HG03521 (cell line): ENCODE data around the gene OR2H1.

Source experiments
- ATAC-seq: cut with Tn5 transposase; IDR thresholded peaks from one replicate; pipeline ENCODE4 v1.9.1; 2021; ENCODE audit warnings: mild to moderate bottlenecking, moderate library complexity; ENCODE audit not compliant: unreplicated experiment

The OR2H1 gene

DNA sequence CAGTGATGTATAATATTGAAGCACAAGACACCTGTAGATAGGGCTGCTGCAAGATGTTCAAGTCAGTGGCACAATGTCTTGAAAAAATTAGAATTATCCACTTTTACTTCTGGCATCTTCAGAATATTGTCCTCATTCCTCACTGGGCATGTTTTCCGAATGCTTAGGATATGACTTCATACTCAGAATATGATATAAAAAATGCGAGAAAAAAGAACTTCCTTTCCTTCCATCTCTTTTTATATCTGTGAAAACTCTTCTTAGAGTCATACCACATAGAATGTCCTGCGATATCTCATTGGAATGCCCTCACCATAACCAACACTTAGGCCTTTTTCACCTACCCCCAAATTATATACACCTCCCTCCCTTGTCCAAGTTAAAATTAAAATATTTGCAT is 26.2 kb downstream of the OR2H1 start:
- no peak for ATAC-seq

DNA sequence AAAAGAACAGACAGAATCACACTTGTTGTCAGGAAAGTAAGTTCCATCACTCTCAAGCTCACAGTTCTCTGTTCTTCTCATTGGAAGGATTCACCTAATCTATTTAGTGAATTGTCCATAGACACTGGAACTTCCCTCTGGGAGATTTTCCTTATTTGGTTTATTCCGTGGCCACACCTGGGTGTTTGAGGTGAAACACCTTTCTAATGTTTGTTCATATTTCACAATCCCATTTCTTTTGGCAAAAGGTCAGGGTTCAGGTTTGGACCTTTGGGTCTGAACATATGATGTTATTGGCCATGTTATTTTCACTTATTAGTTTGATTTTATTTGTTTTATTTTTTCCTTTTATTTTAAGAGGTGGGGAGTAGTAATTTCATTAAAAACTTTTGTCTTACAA is 26.8 kb downstream of the OR2H1 start:
- no peak for ATAC-seq

DNA sequence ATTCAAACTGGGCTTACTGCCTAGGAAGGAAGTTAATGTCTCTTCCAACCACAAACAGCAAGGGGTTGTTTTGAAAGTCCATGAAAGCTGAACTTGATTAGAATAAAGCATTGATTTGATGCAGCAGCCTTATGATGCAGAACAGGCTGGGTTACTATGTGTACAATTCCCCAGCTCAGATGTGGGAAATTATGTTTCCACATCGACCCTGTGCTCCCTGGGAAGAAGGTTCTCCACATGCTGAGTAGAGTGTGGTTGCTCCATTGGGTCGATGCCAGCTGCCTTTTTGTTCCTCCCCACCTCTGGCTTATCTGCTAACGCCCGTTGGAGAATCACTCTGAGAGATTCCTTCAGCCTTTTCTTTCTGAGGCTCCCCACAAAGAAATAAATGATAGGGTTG is 29.6 kb downstream of the OR2H1 start:
- ATAC-seq: no peak

DNA sequence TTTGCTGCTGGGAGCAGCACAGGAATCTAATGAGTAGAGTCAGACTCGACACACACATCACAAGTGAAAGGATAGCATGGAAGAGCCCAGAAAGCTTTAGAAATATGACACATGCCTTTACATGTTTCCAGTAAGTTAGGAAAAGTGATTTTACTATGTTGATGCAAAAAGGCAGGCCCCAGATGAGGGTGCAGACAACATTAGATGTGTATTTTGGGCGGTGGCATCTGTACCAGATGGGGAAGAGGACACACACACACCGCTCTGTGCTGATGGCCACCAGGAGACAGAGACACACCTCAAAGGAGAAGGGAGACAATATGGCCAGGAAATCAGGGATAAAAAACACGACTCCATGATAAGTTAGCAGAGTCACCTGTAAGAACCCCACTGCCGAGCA is 30.2 kb downstream of the OR2H1 start:
- no peak for ATAC-seq

DNA sequence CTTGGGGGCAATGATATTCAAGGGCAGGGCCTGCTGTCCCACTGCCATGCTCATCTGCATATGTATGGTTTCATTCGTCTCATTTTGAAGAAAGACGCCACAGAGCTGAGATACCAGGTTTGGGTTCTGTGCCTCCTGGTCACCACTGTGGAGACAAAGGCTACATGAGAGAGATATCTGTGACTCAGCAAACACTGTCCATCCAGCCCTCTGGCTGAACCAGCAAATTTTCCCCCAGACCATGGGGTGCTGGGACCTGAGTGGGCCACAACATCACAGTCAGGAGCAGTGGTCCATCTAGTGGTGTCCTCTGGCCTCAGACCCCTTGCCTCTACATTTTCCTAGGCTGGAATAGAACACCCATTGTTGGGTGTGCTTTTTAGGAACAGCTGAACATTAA is 30.7 kb downstream of the OR2H1 start, which contains the start of gene MAS1L:
Gene MAS1L (minus strand): TSS at position 297 of the 400 bp plus-strand sequence. CDS start 54 bp downstream, at position 243.
- ATAC-seq: no peak

DNA sequence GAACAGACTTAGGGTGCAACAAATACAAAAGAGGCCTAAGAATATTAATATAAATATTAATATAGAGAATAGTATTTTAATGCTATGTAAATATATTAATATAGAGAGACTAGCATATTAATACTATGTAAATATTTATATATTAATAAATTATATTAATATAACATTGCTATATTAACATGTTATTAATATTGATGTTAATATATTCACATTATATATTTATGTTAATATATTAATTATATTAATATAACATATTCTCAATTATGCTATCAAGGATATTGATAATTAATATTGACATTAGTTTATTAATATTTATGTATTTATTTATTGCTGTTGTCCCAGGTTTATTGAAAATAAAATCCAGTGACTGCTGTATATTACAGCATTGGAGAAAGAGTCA is 31.9 kb downstream of the OR2H1 start:
- no peak for ATAC-seq

DNA sequence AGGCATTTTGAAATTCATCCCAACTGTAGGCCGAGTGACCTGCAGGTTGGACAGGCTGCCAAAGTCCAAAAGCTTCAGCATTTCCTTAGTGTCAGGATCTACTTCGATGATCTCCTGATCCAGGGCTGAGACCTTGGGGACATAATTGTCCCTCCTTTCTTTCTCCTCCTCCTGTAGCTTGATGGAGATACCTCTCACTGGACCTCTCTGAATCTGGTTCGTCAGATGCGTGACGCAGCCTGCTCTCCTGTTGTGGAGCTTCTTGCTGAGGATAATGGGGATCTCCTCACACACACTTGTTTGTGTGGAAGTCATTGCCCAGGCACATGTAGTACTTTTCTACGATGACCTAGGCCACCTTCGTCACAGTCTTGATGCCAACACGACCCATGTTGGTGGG is 32.3 kb downstream of the OR2H1 start:
- ATAC-seq: no peak

DNA sequence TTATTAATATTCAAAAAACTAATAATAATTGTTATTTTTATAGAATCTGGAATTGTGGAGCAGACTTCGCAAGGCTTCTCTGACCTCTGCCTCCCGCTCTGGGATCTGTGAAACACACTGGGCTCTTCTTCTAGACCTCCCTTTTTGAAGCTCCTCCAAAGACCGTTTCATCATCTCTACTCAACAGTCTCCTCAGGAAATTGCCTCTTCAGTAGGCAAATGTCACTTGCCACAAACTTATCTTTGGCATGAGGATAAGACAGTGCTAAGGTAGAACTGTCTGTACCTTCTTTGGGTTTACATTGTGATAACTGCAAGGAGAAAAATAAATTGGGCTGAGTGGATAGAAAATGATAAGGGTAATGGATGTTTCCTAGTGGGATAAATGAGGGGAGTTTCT is 33.1 kb downstream of the OR2H1 start:
- ATAC-seq: no peak

DNA sequence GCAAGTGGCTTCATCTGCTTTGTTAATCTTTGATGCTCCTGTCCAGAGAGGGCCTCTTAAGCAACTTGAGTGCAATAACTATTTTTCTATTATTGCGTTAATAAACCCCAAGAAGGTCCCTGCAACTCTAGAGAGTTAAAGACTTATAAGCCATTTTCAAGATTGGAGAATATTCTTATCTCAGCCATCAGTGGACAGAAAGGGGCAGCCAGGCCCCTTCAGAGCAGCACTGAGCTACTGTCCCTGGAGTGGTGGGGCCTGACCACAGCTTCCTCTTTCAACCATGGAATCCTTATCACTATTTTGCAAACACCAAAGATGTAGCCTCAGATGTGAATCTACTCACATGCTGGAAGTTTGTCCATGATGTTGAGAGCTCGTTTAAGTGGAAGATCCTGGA is 33.6 kb downstream of the OR2H1 start:
- ATAC-seq: no peak

DNA sequence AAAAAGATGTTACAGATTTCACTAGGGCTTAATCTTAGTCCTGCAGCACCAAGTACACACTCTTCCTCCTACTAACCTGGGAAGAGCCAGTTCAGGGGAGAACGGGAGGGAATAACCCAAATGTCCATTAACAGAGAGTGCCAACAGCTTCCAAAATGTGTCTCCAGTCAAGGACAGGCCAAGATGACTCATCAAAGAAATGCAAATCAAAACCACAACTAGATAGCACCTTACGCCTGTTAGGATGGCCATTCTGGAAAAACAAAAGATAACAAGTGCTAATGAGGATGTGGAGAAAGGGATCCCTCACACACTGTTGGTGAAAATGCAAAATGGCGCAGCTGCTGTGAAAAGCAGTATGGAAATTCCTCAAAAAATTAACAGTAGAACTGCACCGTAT is 34.6 kb downstream of the OR2H1 start:
- no peak for ATAC-seq

DNA sequence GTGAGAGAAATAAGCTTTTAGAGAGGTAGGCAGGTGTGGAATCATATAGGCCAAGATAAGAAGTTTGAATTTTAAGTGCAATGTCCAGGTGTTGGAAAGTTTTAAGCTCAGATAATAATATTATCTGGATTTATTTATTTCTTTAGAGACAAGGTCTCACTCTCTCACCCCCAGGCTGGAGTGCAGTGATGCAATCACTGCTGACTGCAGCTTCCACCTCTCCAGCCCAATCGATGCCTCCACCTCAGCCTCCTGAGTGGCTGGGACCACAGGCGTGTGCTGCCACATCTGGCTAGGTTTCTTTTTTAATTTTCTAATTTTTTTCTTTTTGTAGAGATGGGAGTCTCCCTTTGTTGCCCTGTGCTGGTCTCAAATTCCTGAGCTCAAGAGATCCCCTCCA is 36.3 kb downstream of the OR2H1 start:
- ATAC-seq: no peak

DNA sequence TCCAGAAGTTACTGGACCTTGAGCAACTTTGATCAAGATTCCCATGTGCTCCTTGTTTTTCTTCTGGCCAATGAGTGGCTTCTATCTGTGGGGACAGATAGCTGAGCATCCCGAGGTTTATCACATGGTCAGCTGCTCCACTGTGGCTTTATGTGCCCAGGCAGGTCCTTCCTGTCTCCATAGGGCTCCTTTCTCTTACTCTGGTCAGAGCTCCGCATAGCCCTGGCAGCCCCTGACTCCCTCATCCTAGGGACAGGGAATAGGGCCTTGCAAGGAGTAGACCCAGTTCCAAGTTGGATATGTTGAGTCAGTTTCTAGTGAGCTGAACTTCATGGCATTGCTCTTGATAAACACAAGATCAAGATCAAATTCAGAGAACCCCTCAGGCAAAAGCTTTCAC is 37.2 kb downstream of the OR2H1 start:
- no peak for ATAC-seq

DNA sequence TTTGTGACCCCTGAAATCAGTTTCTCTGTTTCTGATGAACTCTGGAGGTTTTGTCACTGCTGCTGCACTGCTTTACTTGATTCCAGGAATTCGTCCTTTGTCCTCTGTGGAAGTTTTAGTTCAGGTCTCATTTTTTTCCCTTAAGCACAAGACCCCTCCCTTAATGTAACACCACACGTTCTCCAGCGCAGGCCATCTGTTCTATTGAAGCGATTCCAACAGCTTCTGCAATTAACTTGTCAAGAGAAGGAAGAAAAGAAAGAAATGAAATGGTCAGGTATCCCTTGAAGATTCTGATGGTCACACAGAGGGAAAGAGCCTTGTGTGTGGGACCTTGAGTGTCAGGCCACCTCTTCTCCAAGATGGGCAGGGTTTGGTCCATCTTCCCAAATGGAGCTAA is 38.6 kb downstream of the OR2H1 start:
- ATAC-seq: no peak

DNA sequence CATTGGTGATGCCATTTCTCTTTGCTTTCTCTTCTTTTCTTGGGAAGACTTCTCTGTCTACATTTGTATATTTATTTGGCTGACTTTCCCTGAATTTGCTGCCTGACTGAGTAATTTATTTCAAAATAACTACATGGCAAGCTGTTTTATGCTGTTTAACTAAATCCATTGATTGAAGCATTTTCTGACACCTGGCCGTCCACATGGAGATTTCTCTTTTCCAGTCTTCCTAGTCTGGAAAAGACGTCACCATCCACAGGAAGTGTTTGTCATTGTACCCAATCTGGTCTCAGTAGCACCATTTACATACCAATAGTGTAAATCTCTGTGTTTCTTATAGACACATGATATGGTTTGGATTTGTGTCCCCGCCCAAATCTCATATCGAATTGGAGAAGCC is 40.0 kb downstream of the OR2H1 start:
- no peak for ATAC-seq

DNA sequence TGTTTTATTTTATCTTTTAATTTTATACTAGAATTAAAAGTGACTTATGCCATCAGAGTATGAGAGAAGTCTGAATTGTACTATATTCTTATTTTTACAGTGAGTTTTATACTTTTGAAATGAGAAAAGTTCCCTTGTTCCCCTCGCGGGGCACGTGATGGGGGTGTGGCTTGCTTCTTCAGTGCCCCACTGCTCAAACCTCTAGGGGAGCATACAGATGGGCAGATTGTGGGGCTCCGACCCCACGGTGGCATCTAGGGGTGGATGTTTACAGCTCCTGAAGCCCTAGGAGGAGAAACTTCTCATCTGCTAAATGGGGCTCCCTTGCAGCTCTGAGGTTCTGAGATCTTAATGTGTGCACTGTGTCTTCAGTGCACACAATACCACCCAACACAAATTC is 42.7 kb downstream of the OR2H1 start:
- no peak for ATAC-seq

DNA sequence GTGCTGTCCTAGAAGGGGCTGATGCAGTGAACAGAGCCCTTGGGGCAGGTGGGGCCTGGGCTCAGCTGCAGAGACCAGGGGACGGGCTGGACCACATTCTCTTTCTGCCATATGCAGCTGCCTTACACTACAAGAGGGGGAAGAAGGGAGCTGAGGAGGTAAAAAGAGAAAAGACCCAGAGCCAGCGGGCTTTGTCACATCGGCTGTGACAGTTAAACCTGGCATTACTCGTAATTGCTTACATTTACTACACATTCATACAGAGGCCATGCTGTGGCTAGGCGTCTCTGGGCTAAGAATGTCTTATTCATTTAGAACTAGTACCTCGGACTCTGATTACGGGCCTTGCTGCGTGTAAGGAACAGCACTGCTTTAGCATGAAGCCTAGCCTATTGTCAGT is 43.6 kb downstream of the OR2H1 start:
- ATAC-seq: no peak

DNA sequence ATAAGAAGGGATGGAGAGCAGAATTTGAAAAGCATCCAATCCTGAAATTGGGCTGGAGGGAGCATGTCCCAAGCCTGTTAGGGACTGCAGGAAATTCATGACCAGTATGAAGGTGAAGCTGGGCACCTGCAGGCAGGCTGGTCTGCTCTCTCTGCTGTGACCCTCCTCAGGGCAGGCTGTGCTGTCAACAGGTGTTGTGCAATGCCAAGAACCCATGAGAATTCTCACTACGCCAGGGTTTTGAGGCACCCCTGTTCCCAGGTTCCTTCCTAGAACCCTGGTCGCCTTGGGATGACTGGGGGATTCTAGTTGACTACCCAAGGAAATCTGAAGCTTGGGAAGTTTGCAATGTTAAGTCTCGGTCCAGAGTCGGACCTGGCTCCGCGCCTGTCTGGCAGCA is 44.2 kb downstream of the OR2H1 start:
- no peak for ATAC-seq

DNA sequence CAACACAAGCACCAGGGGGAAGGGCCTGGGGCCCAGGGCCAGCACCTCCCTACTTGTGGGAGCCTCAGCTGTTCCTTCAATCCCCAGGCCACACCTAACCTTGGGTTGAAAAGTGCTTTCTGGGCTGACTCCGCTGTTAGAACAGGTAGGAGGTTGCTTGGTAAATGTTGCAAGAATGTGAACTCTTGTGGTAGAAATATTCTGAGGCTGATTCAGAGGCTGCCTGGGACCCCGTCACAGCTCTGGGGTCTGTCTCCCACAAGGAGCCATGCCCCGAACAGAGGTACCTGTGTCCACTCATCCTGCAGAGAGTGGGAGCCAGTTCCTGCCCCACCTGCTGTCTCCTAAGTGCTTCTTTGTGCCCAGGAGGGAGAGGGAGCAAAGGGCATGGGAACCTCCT is 45.2 kb downstream of the OR2H1 start:
- no peak for ATAC-seq

DNA sequence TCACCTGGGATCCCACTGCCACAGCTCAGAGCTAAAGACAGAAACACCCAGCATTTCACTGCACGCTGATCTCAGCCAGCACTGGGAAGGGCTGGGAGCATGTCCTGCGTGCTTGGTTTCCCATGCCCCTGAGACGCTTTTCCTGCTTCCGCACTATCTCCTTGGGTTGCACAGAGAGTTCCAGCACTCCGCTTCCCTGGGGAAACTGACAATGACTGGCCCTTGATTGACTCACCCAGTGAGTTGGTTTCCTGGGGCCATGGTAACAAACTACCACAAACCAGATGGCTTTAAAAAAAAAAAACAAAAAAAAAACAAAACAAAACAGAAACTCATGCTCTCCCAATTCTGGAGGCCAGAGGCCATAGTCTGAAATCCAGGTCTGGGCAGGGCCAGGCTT is 45.6 kb downstream of the OR2H1 start:
- ATAC-seq: no peak

DNA sequence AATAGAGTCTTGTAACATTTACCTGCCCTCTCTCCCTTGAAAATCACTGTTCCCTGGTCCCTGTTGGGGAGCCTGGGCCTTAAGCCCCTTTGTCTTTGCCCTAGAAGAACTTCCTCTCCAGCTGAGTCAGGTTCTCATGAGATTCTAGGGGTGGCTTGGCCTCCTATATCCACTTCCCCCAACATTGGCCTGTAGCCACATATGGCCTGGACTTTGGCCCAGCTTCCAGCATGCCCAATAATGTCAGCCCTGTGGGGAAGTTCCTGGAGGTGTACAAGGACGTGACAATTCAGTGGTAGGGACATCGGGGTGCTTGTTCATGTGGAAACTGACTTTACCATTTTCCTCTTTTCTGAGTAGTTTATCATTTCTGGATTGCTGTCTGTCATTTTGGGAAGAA is 48.0 kb downstream of the OR2H1 start:
- no peak for ATAC-seq

DNA sequence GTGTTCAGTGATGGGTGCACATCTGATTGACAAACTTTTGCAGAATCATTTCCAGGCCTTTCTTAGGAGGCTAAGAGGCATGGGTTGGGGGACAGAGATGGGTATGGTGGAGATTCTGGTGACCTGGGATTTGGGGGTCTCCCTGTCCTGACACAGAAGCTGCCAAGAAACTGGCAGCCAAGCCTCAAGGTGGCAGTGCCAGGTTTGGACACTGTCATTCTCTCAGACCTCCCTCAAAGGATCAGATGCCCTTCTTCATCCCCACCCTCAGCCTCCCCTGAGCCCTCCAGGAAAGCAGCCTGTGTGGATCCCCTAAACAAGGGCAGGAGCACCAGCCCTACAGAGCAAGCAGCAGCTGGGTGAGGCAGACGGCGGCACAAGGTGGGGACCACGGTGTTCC is 48.9 kb downstream of the OR2H1 start:
- no peak for ATAC-seq

DNA sequence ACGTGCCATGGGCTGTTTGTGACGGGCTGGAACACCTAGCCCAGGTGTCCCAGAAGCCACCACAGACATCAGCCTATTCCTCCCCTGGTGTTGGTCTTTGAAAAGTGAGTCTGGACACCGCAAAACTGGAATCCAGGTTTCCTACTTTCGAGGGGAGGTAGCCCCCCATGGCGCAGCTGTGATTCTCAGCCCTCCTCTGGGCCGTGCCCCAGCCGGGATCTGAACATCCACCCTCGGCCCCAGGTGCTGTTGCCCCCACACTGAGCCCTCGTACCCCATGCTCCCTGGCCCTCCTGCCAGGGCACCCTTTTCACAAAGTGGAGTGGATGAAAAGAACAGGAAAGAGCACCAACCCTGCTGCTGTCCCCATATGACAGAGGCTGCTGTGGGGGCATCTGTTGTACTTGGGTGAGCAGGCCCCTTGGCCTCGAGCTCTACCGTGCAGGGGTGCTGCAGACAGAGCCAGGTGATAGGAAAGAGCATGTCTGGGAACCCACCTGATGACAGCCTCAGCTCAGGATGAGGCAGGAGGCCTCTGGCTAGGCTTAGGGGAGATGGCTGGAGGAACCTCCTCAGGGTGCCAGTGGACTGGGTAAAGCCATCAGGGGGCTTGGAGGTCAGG is 49.6 kb downstream of the OR2H1 start:
- no peak for ATAC-seq

DNA sequence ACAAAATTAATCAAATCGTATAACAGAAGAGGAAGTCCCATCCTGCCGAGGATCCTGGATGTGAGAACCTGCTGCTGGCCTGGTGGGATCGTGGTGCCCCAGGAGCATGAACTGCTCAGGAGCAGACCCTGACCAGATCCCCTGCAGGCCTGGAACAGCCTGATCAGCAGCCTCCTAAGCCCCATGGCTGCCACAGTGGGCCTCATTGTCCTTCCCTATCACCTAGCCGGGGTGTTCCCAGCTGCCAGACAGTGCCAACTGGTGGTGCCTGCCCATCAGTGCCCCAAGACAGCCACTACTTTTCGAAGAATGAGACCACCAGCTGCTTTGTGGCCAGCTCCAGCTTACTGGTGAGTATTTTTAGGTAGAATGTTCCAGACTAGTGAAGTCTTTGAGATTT is 50.4 kb downstream of the OR2H1 start:
- no peak for ATAC-seq

DNA sequence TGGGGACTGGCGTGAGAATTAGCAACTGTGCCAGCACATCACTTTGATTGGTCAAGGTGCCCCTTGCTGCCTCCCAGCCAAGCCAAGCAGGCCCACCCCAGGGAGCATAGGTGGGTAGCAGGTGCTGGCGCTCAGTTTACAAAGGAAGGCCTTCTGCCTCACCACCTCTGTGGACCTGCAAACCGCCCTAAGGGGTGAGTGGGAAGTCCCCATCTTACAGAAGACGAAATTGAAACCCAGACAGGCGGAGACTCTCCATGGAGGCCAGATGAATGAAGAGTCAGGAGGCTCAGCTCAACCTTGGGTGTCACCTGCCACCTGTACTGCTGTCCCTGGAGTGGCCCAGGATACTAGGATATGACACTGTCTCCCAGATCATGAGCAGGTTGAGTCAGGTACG is 52.3 kb downstream of the OR2H1 start:
- ATAC-seq: peak; percentile 82
